ENCODE results near the gene UBXN4.
"Not testable (repeated sequence)": the region's sequence is repeated elsewhere in the genome, so short reads cannot be mapped to it uniquely, and the experiment has no call there.

UBXN4 gene

GRCh38 chr2:135741395-135742324 lies at the start of gene UBXN4:
Gene UBXN4, plus strand, starts transcription at chr2:135741855. Its CDS starts 75 bp downstream, at chr2:135741930.
- peak; percentile 99 for DNase-seq

- no peak for DNase-seq
Measured at GRCh38 chr2:135694711-135695110, 46.9 kb upstream of the UBXN4 start.

- DNase-seq: no peak
Measured at GRCh38 chr2:135698838-135699237, 42.8 kb upstream of the UBXN4 start.

GRCh38 chr2:135701442-135701841 lies 40.2 kb upstream of the UBXN4 start:
- DNase-seq: no peak

GRCh38 chr2:135703300-135703699 lies 38.4 kb upstream of the UBXN4 start:
- DNase-seq: no peak

GRCh38 chr2:135704075-135704474 lies 37.6 kb upstream of the UBXN4 start:
- DNase-seq: not testable (repeated sequence)

- no peak for DNase-seq
Measured at GRCh38 chr2:135708159-135708558, 33.5 kb upstream of the UBXN4 start.

- no peak for DNase-seq
Measured at GRCh38 chr2:135709992-135710391, 31.7 kb upstream of the UBXN4 start.

GRCh38 chr2:135715086-135715485 lies 26.6 kb upstream of the UBXN4 start:
- not testable (repeated sequence) for DNase-seq

GRCh38 chr2:135728064-135728743 lies 13.5 kb upstream of the UBXN4 start:
- no peak for DNase-seq

GRCh38 chr2:135732561-135732960 lies 9.1 kb upstream of the UBXN4 start:
- DNase-seq: no peak

GRCh38 chr2:135733045-135733444 lies 8.6 kb upstream of the UBXN4 start:
- DNase-seq: no peak

GRCh38 chr2:135736546-135736945 lies 5.1 kb upstream of the UBXN4 start:
- DNase-seq: no peak

GRCh38 chr2:135740206-135740605 lies 1.4 kb upstream of the UBXN4 start:
- DNase-seq: no peak

- no peak for DNase-seq
Measured at GRCh38 chr2:135741043-135741394, 636 bp upstream of the UBXN4 start.

GRCh38 chr2:135742325-135742757 lies 686 bp downstream of the UBXN4 start:
- peak; percentile 76 for DNase-seq

- no peak for DNase-seq
Measured at GRCh38 chr2:135743860-135744259, 2.2 kb downstream of the UBXN4 start.

- DNase-seq: peak; percentile 64
Measured at GRCh38 chr2:135744760-135745314, 3.2 kb downstream of the UBXN4 start.

- no peak for DNase-seq
Measured at GRCh38 chr2:135745545-135745944, 3.9 kb downstream of the UBXN4 start.

GRCh38 chr2:135755573-135755972 lies 13.9 kb downstream of the UBXN4 start:
- no peak for DNase-seq

GRCh38 chr2:135756692-135757091 lies 15.0 kb downstream of the UBXN4 start:
- no peak for DNase-seq

- no peak for DNase-seq
Measured at GRCh38 chr2:135762022-135762421, 20.4 kb downstream of the UBXN4 start.

GRCh38 chr2:135762530-135762929 lies 20.9 kb downstream of the UBXN4 start:
- DNase-seq: no peak

- peak; percentile 56 for DNase-seq
Measured at GRCh38 chr2:135768863-135769262, 27.2 kb downstream of the UBXN4 start.

Measured in islet precursor cell (in vitro differentiated cells).